ENCODE results near the gene SPATA20.

GRCh38 chr17:50532452-50533024 is 14.4 kb upstream of the SPATA20 start, which contains the start of gene EPN3:
- TF ChIP-seq USF2 (IDR thresholded peaks at IDR 0.05) (no peak), EP300 (IDR thresholded peaks at IDR 0.05) (no peak), RFX5 (IDR thresholded peaks at IDR 0.05) (no peak), FOSL2 (IDR thresholded peaks at IDR 0.05) (no peak), FOSL2 (CRISPR knock-in tag; IDR thresholded peaks at IDR 0.05) (no peak), CTCF (IDR thresholded peaks at IDR 0.05) (no peak), POLR2A (IDR thresholded peaks at IDR 0.05; ENCODE audit: low read length) (no peak), MYC (IDR thresholded peaks at IDR 0.05; ENCODE audit: borderline replicate concordance, low read length) (no peak), SMC3 (IDR thresholded peaks at IDR 0.05) (no peak)
- TF ChIP-seq, protein P1, sequence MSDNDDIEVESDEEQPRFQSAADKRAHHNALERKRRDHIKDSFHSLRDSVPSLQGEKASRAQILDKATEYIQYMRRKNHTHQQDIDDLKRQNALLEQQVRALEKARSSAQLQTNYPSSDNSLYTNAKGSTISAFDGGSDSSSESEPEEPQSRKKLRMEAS (IDR thresholded peaks at IDR 0.05) = no peak
- TF ChIP-seq, protein P2, sequence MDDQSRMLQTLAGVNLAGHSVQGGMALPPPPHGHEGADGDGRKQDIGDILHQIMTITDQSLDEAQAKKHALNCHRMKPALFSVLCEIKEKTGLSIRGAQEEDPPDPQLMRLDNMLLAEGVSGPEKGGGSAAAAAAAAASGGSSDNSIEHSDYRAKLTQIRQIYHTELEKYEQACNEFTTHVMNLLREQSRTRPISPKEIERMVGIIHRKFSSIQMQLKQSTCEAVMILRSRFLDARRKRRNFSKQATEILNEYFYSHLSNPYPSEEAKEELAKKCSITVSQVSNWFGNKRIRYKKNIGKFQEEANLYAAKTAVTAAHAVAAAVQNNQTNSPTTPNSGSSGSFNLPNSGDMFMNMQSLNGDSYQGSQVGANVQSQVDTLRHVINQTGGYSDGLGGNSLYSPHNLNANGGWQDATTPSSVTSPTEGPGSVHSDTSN (IDR thresholded peaks at IDR 0.05) = no peak
- TF ChIP-seq, protein P3, sequence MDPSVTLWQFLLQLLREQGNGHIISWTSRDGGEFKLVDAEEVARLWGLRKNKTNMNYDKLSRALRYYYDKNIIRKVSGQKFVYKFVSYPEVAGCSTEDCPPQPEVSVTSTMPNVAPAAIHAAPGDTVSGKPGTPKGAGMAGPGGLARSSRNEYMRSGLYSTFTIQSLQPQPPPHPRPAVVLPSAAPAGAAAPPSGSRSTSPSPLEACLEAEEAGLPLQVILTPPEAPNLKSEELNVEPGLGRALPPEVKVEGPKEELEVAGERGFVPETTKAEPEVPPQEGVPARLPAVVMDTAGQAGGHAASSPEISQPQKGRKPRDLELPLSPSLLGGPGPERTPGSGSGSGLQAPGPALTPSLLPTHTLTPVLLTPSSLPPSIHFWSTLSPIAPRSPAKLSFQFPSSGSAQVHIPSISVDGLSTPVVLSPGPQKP (IDR thresholded peaks at IDR 0.05; ENCODE audit: low read depth, low read length) = no peak

All from A549 (cell line).